ENCODE measurements around the gene CHL1. TPM values are rescaled to one million over a fixed set of nuclear protein-coding genes. Genes with fewer than 3 reads are reported as not detected.

The CHL1 gene
- total RNA-seq, 4 donors from 2014 or later, result 1.6 to 61.1 (median 5.3) TPM

DNA sequence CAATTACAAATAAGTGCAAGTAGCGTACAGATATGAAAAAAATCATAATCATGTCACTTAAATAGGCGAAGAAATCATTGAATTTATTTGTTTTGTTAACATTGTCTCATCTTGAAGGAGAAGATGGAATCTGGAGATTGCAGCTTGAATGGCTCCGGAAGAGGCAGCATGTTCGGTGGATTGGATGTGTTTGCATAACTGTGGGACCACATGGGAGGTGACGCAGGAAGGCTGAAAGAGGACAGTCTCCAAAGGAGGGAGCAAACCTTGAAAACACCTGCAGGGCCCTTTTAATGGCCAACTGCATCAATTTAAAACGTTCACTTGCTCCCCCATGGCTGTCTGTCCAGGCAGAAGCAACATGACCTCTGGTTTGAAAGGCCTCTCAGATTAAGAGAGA, 61.3 kb downstream of the CHL1 start:
- H3K36me3 ChIP-seq, result no peaks in the 10 kb centered on the region
- DNase-seq, result no peak
- no peak overlapping the region for H3K4me3 ChIP-seq
- no peak for TF ChIP-seq POLR2A (IDR thresholded peaks at IDR 0.05)
- TF ChIP-seq, protein P1, sequence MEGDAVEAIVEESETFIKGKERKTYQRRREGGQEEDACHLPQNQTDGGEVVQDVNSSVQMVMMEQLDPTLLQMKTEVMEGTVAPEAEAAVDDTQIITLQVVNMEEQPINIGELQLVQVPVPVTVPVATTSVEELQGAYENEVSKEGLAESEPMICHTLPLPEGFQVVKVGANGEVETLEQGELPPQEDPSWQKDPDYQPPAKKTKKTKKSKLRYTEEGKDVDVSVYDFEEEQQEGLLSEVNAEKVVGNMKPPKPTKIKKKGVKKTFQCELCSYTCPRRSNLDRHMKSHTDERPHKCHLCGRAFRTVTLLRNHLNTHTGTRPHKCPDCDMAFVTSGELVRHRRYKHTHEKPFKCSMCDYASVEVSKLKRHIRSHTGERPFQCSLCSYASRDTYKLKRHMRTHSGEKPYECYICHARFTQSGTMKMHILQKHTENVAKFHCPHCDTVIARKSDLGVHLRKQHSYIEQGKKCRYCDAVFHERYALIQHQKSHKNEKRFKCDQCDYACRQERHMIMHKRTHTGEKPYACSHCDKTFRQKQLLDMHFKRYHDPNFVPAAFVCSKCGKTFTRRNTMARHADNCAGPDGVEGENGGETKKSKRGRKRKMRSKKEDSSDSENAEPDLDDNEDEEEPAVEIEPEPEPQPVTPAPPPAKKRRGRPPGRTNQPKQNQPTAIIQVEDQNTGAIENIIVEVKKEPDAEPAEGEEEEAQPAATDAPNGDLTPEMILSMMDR (IDR thresholded peaks at IDR 0.05), result no peak
- H3K4me1 ChIP-seq, result no peaks in the 10 kb centered on the region
- no peaks in the 10 kb centered on the region for H3K9me3 ChIP-seq
- no peak overlapping the region for H3K27ac ChIP-seq
- no peaks in the 10 kb centered on the region for H3K27me3 ChIP-seq

DNA sequence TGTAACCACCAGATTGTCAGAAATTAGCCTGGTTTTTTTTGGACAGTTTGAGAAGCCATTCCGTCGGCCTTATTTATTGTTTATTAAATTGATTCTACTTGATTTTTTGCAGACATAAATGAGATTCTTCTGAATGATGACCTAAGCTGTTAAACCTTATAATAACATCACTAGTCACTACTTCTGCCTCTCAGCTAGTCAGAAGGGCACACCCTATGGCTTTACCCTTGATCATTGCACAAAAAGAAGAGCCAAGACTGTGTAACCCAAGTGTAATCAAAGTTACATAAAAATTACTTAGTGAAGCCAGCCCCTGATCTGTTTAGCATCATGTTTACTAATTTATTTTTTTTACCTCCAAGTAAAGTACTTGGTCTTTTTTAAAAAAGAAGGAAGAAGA, 64.3 kb downstream of the CHL1 start:
- H3K4me3 ChIP-seq, result no peak overlapping the region
- H3K27me3 ChIP-seq, result no peaks in the 10 kb centered on the region
- H3K27ac ChIP-seq, result no peak overlapping the region
- TF ChIP-seq, protein P1 (IDR thresholded peaks at IDR 0.05), result no peak
- no peak for TF ChIP-seq POLR2A (IDR thresholded peaks at IDR 0.05)
- no peaks in the 10 kb centered on the region for H3K36me3 ChIP-seq
- H3K9me3 ChIP-seq, result no peaks in the 10 kb centered on the region
- no peak for DNase-seq
- no peaks in the 10 kb centered on the region for H3K4me1 ChIP-seq

DNA sequence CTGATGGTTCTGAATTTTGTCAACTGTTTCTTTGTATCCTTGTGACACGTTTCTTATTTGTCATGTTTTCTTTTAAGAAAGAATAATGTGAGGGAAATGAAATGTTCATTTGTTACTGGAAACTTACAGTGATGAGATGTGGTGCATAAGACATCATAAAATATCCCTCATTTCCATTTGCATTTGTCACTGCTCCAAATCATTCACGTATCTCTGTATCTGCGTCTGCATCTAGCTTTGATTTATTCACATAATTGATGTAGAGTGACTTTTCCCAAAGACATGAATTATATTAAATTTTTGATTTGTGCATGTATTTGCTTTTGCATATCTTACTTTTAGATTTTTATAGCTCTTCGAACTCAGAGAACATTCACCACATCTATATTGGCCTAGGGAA, 66.8 kb downstream of the CHL1 start:
- DNase-seq, result no peak
- Histone ChIP-seq H3K9me3 (no peaks in the 10 kb centered on the region), H3K4me1 (no peaks in the 10 kb centered on the region), H3K27ac (no peak overlapping the region), H3K4me3 (no peak overlapping the region), H3K27me3 (no peaks in the 10 kb centered on the region), H3K36me3 (no peaks in the 10 kb centered on the region)
- TF ChIP-seq POLR2A (IDR thresholded peaks at IDR 0.05), result no peak
- TF ChIP-seq, protein P1 (IDR thresholded peaks at IDR 0.05), result no peak

DNA sequence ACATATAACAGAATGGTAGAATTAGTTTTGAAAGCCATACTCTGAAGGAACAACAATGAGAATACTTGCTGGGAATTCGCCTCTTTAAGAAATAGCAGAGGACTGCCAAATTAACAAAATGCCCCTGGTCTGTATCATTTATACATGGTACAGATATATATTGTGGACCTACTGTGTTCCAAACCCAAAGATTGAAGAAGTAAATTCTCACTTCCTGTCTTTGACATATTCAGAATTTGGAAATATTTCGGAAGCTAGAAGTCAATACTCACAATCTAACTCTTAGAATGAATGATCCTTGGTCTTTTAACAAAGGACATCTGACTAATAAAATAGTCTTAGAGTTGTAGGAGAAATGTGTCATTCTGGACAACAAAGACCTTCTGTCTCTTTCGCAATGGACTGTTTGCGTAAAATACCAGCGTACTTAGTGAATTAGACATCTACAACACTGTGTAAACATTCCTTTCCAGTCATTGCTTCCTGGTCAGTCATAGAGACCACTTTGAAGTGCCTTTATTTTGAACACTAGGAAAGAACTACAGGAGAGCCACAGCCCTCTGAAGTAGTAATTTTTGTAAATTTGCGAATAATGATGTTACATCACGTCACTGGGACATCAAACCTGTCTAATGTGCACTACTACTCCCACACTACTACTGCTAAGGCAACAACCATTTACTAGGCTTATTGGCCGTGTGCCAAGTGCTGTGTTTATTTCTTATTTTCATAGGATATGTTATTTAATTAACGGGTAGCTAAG, 68.0 kb downstream of the CHL1 start:
- Histone ChIP-seq H3K27ac (no peak overlapping the region), H3K4me1 (no peaks in the 10 kb centered on the region)

DNA sequence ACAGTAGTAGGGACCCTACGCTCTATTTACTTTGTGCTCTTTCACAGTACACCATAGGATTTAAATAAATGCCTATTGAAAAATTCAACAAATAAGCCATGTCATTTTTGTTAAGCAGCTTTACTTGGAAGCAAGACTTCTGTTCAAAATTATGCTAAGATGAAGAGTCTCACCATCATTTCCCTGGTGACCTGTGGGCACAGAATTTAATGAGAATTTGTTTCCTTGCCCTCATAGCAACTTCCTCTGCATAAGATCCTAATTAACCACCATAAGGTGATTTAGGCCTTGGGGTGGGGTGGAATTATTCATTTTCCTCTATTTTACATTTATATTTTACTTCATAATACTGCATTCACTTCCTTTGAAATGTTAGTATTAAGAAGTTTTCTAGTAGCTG, 70.5 kb downstream of the CHL1 start:
- Histone ChIP-seq H3K4me3 (no peak overlapping the region), H3K4me1 (no peaks in the 10 kb centered on the region), H3K27me3 (no peaks in the 10 kb centered on the region), H3K36me3 (no peaks in the 10 kb centered on the region), H3K27ac (no peak overlapping the region), H3K9me3 (no peaks in the 10 kb centered on the region)
- no peak for DNase-seq
- TF ChIP-seq POLR2A (IDR thresholded peaks at IDR 0.05), result no peak
- TF ChIP-seq, protein P1 (IDR thresholded peaks at IDR 0.05), result no peak

More for the DNA sequence above, 68.0 kb downstream of the CHL1 start:
- Histone ChIP-seq H3K36me3 (no peaks in the 10 kb centered on the region), H3K27me3 (no peaks in the 10 kb centered on the region), H3K9me3 (no peaks in the 10 kb centered on the region), H3K4me3 (no peak overlapping the region)
- TF ChIP-seq POLR2A (IDR thresholded peaks at IDR 0.05), result no peak
- TF ChIP-seq, protein P1 (IDR thresholded peaks at IDR 0.05), result no peak
- no peak for DNase-seq

All from Peyer's patch (tissue), 4 donors.